Adipose tissue (tissue), 3 donors: ENCODE measurements around the gene DENND1C. TPM values are rescaled to one million over a fixed set of nuclear protein-coding genes. Genes with fewer than 3 reads are reported as not detected.

ENCODE experiments used
- H3K27ac ChIP-seq: one replicate; pipeline ENCODE4 v1.5.1; 2013; ENCODE audit warnings: low read depth, low read length
- WGBS, 3 donors: extraction: QIAGEN DNeasy Blood & Tissue Kit; methylation state at CpG; one replicate each; pipeline ENCODE4 v1.1.7; 2013; 5-methylcytosine and 5-hydroxymethylcytosine counted together
- polyA plus RNA-seq, 3 donors: library from polyadenylated mRNA; stranded (reverse); fragments of 200-250 nt; gene quantifications; one replicate each; pipeline ENCODE4 v1.2.3, GENCODE V29; 2013
- donor health status: healthy with polysubstance abuse.
- donor health status: Bipolar disorder and iron deficiency.
- donor health status: healthy.

DENND1C gene
- polyA plus RNA-seq, 3 donors = 1.5 to 2.7 (median 2.1) TPM

- WGBS, 3 donors = 1 to 9% (median 6%) methylated on average over 58 to 65 of the region's 65 CpGs
- H3K27ac ChIP-seq = no peak within 1 kb of the TSS
These were observed 17.3 kb downstream of the DENND1C start, which contains the start of gene CRB3 for GRCh38 chr19:6464070-6464873. CRB3 (plus strand) TSS chr19:6464271; CDS start chr19:6464702, 431 bp downstream.

- no peak overlapping the region for H3K27ac ChIP-seq
- WGBS, 3 donors = 0% methylated on average over 57 of the region's 57 CpGs
These were observed 21.3 kb downstream of the DENND1C start for GRCh38 chr19:6460099-6460884.

- 1 to 3% (median 1%) methylated on average over 56 to 67 of the region's 70 CpGs for WGBS, 3 donors
- H3K27ac ChIP-seq = no peak within 1 kb of the TSS
These were observed 22.1 kb downstream of the DENND1C start, which contains the start of gene SLC25A23 for GRCh38 chr19:6459262-6460098. SLC25A23 (minus strand) TSS chr19:6459792; CDS start chr19:6459628, 164 bp downstream.

GRCh38 chr19:6458695-6459261 is 22.8 kb downstream of the DENND1C start:
- H3K27ac ChIP-seq = no peak overlapping the region
- WGBS, 3 donors = 31 to 53% (median 52%) methylated on average over 15 to 16 of the region's 16 CpGs

- 85 to 91% (median 89%) methylated on average over 16 to 17 of the region's 17 CpGs for WGBS, 3 donors
- H3K27ac ChIP-seq = no peak overlapping the region
These were observed 23.5 kb downstream of the DENND1C start for GRCh38 chr19:6457958-6458694.

GRCh38 chr19:6455924-6456323 is 25.7 kb downstream of the DENND1C start:
- no peak overlapping the region for H3K27ac ChIP-seq
- 93 to 99% (median 94%) methylated on average over 14 to 15 of the region's 15 CpGs for WGBS, 3 donors

- WGBS, 3 donors = 97 to 99% (median 99%) methylated on average over 11 of the region's 11 CpGs
- H3K27ac ChIP-seq = no peak overlapping the region
These were observed 27.5 kb downstream of the DENND1C start for GRCh38 chr19:6453951-6454565.

GRCh38 chr19:6452899-6453298 is 28.7 kb downstream of the DENND1C start:
- 93 to 100% (median 100%) methylated on average over 2 of the region's 2 CpGs for WGBS, 3 donors
- H3K27ac ChIP-seq = no peak overlapping the region

GRCh38 chr19:6452223-6452614 is 29.4 kb downstream of the DENND1C start:
- 95 to 97% (median 95%) methylated on average over 19 of the region's 19 CpGs for WGBS, 3 donors
- no peak overlapping the region for H3K27ac ChIP-seq

- WGBS, 3 donors = 92 to 95% (median 94%) methylated on average over 7 of the region's 7 CpGs
- H3K27ac ChIP-seq = no peak overlapping the region
These were observed 29.9 kb downstream of the DENND1C start for GRCh38 chr19:6451583-6452222.

- no peak overlapping the region for H3K27ac ChIP-seq
- WGBS, 3 donors = 94 to 96% (median 95%) methylated on average over 5 of the region's 5 CpGs
These were observed 31.4 kb downstream of the DENND1C start for GRCh38 chr19:6450166-6450565.

- WGBS, 3 donors = 89 to 94% (median 90%) methylated on average over 3 of the region's 3 CpGs
- H3K27ac ChIP-seq = no peak overlapping the region
These were observed 33.5 kb downstream of the DENND1C start for GRCh38 chr19:6448045-6448444.

- H3K27ac ChIP-seq = no peak overlapping the region
- 96 to 98% (median 96%) methylated on average over 3 of the region's 3 CpGs for WGBS, 3 donors
These were observed 35.1 kb downstream of the DENND1C start for GRCh38 chr19:6446452-6446851.

- no peak overlapping the region for H3K27ac ChIP-seq
- WGBS, 3 donors = 89 to 95% (median 91%) methylated on average over 13 of the region's 13 CpGs
These were observed 37.6 kb downstream of the DENND1C start for GRCh38 chr19:6443986-6444385.

GRCh38 chr19:6442087-6442688 is 39.4 kb downstream of the DENND1C start:
- no peak overlapping the region for H3K27ac ChIP-seq
- 78 to 85% (median 83%) methylated on average over 13 of the region's 13 CpGs for WGBS, 3 donors

- 90 to 91% (median 91%) methylated on average over 3 of the region's 3 CpGs for WGBS, 3 donors
- no peak overlapping the region for H3K27ac ChIP-seq
These were observed 40.7 kb downstream of the DENND1C start for GRCh38 chr19:6440905-6441304.
